HL-60/S4 treated with retinoic acid at 250 ng/mL for 4 days and 3 days (cell line): ENCODE results near the gene TMEM94.

Experiments
- in situ Hi-C: fragments of 300-500 bp; cut with MboI; formaldehyde crosslinking; loops from 2 replicates; pipeline ENCODE4 v1.7.0; 2022; ENCODE audit warnings: low sequenced_read_pairs

Gene TMEM94

DNA sequence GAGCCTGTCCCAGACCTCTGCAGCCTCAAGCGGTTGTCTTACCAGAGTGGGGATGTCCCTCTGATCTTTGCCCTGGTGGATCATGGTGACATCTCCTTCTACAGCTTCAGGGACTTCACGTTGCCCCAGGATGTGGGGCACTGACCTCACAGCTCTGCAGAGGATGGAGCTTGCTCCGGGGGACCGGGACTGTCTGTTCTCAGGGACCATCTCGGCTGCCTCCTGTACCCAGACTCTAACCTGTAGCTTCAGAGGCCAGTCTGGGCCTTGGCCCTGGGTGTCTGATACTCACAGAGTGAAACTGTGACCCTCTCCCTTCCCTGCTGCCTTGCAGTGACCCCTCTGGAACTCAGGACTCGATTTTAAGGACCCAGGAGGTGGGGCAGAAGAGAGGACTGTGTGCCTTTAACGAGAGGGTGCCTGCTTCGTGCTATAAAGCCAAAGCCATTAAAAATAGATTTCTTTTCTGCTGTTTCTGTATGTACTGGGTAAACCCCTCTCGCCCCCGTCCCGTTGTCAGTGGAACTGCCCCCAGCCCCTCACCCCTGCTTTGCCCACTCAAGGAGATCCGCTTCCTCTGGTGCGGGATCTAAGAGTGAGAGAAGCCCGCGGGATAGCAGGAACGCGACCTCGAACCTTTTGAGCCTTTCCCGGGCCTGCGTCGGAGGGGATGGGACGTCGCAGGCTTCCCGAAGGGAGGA lies 68.0 kb downstream of the TMEM94 start:
- in situ Hi-C loops = no loop called here

DNA sequence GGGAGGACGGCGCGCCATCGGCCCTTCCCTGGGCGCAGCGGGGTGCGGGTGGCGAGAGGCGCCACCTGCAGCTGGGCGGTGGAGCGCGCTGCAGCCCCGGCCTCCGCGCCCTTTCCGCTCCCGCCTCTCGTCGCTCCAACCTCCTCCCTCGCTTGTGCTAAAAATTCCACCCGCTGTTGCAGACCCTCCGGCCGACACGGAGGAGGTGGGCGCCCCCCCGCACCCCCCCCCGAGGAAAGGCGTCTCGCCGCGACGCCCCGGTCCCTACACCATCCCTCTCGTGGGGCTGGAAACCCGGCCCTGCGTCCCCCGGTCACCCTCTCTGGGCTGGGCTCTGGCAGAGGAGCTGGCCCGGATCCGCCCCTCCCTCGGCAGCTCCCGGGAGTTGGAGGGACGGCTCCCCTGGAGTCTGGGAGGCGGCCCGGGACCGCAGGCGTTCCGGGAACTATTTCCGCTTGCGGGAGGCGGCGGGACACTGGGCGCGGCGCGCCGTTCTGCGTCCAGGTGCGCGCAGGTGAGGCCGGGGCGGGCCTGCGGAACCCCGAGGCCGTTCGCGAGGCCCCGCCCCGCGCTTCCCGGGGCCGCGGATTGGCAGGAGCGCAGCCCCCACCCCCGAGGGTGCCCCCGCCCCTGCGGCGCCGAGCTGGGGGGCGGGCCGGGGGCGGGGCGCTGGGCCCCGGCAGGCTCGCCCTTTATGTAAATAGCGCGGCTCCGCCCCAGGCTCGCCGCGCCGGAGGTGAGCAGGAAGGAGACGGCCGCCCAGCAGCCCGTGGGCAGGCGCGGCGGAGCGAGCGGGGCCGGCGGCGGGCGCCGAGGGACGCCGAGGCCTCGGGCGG lies 68.8 kb downstream of the TMEM94 start, which contains the start of gene LLGL2:
TSS of gene LLGL2 (plus strand) at position 728 of the 836 bp plus-strand sequence. CDS start 17,730 bp downstream, outside the sequence.
- in situ Hi-C loops = no loop called here

DNA sequence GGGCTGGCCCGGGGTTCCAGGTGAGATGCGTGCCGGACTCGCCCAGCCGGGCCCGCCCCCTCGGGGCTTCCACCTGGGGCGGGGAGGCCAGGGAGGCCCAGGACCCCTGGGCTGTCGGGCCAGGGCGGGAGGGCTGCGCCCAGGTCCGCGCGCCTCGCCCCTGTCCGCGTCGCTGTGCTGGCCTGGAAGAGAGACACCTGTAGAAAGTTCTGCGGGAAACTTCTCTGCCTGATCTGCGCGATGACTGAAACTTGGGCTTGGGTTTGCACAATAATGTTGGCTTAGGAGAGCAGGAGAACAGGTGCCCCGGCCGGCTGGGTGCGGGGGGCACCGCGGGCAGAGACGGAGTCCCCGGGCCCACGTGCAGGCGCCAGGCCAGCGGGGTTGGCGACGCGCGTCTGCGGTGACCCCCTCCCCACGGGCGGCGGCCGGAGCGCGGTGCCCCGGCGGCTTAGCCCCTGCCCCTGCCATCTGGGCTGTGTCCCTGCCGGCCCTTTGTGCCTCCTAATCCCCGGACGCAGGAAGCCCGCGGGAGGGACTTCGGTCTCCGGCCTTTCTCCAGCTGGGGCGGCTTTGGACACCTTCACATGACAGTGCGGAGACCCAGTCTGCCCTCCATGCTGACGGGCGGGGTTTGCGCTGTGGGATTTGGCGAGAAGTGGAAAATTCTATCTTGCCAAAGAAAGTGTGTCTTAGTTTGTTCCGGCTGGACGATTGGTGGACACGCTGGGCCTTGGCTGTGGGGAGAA lies 69.5 kb downstream of the TMEM94 start:
- in situ Hi-C loops = no loop called here

DNA sequence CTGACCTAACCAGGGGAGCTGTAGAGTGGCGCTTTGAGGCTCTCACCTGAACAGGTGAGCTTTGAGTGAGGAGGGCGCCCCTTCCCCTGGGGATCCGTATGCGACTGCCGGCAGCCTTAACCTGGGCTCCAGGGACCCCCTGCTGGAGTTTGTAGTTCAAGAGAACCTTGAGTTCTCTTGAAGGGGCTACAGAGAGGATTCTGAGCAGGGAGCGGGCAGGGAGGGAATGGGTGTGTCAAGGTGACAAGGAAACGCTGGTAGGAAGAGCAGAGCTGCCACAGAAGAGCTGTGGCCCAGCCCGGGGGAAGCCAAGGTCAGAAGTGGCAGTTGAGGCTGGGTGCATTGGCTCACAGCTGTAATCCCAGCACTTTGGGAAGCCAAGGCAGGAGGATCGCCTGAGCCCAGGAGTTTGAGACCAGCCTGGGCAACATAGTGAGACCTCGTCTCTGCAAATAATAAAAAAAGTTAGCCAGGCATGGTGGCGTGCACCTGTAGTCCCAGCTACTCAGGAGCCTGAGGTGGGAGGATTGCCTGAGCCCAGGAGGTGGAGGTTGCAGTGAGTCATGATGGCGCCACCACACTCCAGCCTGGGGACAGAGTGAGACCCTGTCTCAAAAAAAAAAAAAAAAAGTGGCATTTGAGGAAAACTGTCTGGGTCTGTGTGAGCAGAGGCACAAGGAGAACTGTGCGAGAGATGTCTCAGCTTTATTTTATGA lies 70.3 kb downstream of the TMEM94 start:
- in situ Hi-C loops = no loop called here

DNA sequence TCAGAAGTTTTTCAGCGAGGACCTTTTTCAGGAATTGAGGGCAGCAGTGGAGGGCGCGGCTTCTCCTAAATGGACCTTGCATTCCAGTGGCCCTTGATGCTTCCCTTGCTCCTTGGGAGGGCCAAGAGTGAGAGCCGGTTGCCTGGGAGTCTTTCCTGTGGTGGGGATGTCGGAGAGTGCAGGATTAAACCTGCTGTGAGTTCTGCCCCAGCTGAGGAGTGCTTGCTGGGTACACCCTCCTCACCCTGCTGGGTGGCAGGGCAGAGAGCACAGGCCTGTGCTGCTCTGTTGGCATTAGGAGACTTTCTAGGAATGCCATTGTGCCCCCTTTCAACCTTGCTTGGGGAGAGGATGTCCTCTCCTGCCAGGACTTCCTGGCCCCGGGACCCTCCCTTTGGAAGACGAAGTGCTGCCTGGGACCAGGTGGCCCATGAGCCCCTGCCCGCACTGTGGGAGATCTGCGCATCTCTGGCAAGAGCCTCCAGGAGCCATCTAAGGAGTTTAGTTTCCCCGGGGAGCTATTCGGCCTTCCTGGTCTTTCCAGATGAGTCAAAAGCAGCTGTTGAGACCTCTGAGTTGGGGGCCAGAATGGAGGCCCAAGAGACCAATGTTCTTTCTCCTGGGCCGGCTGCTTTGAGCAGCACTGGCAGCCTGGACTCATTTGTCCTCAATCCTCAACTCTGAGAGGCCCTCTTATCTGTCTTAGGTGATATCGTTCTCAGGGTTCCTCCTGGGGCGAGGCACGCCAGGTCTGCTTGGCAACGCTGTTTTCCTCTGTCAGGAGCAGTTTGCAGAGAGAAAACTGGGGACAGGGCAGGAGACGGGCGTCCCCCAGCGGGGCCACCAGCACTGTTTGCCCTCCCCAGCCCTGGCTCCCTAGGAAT lies 74.6 kb downstream of the TMEM94 start:
- in situ Hi-C loops = no loop called here

DNA sequence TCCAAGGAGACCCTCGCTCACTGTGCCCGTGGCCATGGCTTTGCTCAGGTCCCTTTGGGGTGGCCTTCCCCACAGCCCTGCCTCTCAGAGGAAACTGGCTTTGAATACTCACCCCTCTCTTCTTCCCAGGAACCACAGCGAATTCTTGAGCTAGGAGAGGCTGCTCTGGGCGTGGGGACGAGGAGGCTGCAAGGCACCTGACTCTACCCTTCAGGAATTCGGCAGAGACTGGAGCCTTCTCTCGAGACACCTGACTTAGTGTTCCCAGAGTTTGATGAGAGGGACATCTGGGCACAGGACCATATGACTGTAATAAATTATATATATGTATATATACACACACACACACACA lies 75.3 kb downstream of the TMEM94 start:
- in situ Hi-C loops = no loop called here

DNA sequence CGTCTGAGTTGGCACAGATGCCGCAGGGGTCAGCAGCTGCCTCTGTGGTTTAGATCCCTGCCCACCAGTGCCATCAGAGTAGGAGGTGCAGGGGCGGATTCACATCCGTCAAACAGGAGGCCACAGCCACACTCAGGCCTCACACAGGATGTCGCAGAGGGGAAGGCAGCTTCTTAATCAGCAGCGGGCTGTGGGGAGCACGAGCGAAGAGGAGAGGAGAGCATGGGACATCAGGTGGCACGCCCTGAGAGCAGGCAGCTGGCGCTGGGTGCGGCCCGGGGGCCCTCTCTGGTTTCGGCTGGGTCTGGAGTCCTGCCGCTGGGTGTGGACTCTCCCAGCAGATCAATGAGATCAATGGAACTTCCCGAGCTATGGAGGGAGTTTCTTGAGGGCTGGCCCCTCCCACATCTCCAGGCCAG lies 78.7 kb downstream of the TMEM94 start:
- in situ Hi-C loops = no loop called here

DNA sequence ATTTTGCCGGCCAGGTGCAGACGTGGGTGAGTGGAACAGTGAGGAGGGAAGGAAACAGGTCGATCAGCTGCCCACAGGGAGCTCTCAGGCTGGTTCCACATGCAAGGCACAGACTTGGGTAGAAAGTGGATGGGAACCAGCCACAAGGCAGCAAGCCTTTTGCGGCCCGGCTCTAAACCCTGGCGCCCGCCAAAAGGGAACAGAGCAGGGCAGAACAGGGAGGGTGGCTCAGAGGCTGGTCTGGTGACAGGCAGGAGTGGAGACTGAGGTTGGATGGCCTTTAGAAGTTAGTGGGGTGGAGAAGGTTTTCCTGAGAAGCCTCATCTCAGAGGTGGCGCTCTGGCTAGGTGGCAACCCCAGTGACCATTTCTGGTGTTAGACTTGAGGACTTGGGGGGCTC lies 79.4 kb downstream of the TMEM94 start:
- in situ Hi-C loops = no loop called here

DNA sequence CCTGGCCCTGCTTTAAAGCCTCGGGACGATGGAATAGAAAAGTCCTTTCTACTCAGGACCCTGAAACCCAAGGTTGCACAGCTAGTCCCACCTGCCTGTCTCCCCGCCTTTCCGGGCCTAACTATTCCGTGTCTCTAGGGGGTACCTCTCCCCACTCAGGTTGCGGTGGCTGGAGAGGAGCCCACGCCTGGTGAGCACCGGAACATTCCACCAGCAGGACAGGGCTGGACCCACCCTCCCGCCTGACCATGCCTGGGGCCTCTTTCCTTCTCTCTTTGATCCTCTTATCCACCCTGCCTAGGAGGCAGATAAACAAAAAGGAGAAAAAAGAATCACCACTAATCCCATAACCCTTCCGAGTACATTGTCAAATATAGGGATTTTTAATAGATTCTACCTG lies 79.9 kb downstream of the TMEM94 start:
- in situ Hi-C loops = no loop called here

DNA sequence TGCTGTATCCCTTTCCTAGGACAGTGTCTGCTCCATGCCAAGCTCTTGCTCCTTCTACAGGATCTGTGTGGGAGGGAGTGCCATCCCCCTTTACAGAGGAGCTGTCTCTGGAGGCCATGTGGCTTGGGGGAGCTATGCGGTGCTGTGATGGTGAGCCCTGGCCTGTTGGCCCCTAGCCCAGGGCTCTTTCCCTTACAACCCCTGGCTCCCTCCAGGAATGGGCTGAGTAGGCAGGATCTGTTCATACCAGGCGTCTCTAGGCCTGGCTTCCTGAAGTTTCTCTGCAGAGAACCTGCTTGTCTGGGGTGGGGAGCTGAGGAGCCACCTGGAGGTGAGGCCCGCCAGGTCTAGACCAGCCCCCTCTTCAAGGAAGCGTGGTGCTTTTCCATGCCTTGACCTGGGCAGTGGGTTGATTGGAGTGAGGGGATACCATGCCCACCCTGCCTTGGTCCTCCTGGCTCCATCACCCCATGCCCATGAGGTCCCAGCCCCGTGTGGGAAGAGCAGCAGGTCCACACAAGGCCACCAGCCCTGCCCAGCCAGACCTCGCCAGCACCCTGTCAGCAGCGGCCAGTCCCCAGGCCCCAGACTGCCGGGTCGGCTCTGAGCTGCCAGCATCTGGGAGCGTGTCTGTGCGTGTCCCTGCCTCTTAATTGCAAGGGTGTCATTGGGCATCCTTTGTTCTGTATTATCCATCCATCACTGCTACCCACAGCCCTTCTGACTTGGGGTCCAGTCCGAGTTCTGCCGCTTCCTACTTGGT lies 83.7 kb downstream of the TMEM94 start:
- in situ Hi-C loops = no loop called here

DNA sequence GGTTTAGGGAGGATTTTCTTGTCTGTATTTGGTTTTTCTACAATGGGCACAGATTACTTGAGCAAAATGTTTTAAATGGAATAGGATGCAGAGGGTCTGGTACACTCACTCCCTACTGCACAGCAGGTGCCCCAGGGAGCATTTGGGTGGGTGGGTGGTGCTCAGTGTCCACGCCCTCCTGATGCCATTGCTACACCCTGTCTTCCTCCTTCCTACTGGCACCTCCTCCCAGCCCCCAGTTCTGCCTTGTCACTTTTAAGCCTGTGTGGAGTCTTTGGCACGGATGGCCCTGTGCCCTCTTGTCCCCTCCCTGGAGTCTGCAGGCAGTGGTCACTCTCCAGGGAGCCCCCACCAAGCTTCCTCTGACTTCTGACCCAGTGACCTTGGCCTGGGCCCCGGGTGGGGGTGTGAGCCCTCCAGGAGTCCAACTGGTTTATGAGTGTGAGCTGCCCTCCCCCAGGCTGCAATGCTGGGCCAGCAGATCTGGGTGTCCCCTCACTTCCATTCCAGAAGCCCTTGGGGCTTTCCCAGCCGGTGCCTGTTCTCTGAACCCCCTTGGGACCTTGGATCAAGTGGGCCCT lies 84.6 kb downstream of the TMEM94 start:
- in situ Hi-C loops = no loop called here

DNA sequence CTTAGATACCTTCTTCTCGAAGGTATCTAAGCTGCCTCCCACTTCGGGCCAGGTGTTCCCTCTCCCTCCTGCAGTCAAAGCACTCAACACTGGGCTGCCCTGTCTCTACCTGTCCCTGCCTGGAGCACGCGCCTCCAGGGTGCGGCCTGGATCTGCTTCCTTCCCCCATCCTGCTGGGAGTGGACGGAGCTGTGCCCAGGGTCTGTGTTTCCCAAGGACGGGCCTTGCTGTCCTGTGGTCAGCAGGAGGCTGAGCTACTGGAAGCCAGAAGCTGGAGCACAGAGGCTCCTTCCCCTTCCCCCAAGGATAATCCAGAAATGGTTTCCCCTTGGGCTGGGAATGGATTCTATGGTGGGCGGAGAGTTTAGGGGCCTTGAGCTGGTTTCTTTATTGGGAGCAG lies 85.8 kb downstream of the TMEM94 start:
- in situ Hi-C loops = no loop called here

DNA sequence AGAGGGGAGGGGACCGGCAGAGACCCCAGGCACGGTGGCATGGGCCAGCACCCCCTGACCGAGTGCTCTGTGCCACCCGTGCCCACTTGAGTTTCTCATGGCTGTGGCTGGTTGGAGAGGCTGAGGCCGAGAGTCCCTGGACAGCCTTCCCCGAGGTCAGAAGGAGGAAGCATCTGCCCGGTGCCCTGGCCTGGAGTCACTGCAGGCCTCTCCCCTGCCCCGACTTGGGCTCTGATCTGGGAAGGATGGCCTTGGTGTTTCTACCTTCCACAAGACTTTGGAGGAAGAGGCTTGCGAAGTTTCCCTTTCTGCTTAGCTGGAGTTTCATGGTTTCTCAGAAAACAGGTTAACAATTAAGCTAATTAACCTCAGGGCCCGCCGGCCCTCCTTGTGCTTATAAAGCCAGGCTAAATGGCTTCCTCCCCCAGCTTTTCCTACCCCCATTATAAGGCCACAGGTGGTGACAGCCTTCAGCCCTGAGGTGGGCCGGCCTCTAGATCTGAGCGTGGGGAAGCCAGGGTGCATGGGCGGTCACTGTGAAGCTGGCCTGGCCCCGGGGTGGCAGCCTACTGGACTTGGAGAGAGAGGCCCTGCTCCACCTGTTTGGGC lies 86.4 kb downstream of the TMEM94 start:
- in situ Hi-C loops = no loop called here

DNA sequence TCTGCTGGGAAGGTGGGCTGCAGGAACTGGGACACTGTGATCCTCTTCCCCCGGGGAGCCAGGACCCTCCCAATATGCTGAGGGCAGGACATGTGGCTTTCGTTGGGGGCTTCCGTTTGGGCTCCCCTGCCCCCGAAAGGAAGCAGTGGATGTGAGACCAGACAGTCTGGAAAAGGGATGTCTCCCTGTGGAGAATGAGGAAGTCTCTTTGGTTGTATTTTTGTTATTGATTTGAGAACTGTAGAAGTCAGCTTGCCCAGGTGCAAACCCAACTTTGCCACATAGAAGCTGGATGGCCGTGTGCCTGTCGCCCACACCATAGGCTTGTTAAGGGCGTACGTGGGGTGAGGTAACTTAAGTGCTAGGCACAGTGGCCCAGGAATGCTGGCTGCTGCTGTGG lies 87.8 kb downstream of the TMEM94 start:
- in situ Hi-C loops = no loop called here

DNA sequence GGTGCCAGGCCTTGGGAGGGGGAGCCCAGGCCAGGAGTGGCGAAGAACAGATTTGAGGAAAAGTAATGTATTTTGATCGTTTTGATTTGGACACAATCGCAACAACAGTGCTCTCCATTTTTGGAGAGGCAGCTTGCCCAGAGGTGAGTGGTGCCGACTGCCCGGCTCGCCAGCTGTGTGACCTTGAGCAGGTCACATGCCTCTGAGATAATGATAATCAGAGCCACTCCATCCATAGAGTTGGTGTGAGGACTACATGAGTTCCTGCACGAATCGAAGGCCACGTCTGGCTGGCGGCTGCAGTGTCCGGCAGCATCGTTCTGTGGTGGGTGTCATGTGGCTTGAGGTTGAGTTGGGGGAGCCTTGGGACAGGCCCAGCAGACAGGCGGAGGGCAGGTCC lies 89.7 kb downstream of the TMEM94 start:
- in situ Hi-C loops = no loop called here

DNA sequence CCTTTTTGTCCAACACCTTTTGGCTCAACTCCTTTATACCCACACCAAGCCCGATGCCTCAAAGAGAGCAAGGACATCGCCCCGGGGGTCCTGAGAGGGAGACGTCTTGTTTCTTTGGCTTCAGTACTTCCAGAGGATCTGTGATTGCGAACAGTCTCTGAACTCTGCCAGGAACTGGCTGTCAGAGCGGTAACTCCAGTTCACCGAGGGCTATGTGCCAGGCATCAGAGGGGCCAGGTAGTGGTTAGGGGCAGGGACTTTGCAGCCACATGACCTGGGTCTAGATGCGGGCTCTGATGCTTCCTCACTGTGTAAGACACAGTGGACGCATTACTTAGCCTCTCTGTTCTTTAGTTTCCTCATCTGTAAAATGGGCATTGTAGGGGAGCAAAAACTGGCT lies 90.7 kb downstream of the TMEM94 start:
- in situ Hi-C loops = no loop called here

DNA sequence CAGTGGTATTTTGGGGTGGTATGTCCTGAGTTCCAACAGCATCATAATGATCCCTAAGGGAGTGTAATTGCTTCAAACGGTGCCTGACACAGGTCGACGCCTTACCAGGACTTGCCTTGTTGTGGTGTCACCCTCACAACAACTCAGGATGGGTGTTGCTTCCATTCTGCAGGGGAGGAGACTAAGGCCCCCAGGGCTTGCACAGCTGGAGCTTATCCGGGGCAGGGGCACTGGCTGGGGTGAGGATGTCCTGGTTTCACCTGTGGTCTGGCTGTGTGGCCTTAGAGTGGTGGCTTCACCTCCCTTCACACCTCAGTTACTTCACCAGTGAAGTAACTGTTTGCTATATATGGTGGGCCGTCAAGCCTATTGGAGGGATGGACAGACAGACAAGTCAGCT lies 92.4 kb downstream of the TMEM94 start:
- in situ Hi-C loops = no loop called here
